GM19240 (cell line): Measurements from ENCODE around the gene ZIK1.

Source experiments
- DNase-seq: peaks from one replicate; pipeline ENCODE4 v3.0.0; 2011; ENCODE audit warnings: low spot score; ENCODE audit not compliant: insufficient read length

Gene ZIK1

DNA sequence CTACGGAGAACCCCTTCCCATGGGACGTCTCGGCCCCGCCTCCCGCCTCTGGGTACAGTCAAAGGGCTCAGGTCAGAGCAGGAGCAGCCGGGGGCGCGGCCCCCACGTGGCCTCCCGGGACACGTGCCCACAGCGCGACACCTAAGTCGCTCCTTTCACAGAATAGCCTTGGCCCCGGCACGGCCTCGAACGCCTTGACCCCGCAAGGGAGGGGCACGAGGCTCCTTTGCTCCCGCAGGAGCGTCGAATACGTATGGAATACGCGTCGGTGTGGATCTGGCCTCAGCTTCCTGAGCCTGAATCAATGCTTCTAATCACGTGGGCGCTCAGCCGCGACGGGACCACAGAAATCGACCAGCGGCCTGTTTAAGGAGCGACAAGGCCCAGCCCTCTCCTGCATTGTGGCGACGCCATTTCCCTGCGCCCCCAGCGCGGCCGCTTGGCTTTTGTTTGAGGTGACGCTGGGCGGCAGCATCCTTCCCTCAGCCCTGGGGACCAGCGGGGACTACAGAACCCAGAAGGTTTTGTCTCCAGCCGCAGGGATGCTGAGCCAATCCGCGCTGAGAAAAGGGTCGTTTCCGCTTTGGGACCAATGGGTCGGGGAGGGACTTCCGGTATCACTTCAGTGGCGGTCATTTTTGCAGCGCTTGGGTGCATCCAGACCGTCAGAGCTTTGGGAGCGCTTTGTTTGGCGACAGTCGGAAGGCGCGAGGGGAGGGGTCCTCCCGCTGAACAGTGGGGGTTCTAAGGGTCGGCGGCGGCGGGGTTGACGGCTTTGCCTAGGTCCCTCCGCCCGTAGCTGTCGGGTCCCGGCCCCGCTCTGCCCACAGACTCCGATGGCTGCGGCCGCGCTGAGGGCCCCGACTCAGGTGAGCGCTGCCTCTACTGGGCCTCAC lies at the start of gene ZIK1:
Gene ZIK1 (plus strand): TSS at position 625 of the 896 bp plus-strand sequence. CDS start 212 bp downstream, at position 837.
- DNase-seq, result peak; percentile 72

DNA sequence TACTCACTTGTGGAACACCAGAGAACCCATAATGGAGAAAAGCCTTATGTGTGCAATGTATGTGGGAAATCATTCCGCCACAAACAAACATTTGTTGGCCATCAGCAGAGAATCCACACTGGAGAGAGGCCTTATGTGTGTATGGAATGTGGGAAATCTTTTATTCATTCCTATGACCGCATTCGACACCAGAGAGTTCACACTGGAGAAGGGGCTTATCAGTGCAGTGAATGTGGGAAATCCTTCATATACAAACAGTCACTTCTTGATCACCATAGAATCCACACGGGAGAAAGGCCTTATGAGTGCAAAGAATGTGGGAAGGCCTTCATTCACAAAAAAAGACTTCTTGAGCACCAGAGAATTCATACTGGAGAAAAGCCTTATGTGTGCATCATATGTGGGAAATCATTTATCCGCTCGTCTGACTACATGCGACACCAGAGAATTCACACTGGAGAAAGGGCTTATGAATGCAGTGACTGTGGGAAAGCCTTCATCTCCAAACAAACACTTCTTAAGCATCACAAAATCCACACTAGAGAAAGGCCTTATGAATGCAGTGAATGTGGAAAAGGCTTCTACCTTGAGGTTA lies 45.9 kb upstream of the ZIK1 start:
- DNase-seq, result no peak

DNA sequence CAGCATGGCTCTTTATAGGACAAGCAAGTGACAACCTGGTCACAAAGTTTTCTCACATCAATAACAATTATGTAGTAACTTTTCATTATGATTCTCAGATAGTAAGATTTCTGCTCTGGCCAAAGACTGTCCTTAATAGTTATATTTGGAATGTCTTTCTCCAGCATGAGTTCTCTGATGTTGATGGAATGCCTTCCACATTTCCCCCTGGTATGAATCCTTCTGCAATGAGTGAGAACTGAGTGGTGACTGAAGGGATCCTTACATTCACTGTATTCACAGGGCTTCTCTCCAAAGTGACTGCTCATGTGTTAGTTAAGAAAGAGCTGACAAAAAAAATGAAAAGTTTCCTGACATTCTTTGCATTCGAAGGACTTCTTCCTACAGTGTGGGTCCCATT lies 37.4 kb upstream of the ZIK1 start:
- no peak for DNase-seq

DNA sequence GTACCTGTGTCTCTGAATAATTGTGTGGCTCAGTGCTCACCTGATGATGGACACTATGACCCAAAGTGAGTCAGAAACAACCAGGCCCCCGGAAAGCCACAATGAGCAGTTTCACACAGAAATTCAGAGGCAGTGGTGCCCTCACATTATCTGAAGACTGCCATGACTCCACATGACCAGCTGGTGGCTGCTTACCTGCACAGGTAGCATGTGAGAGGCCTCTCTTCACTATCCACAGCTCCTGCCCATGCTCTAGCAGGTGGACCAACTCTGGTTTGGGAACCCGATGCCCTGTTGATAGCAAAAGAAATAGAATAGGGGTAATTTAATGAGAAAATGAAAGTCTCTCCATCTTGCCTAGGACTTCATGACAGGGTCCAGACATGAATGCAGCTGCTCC lies 31.5 kb upstream of the ZIK1 start:
- no peak for DNase-seq

DNA sequence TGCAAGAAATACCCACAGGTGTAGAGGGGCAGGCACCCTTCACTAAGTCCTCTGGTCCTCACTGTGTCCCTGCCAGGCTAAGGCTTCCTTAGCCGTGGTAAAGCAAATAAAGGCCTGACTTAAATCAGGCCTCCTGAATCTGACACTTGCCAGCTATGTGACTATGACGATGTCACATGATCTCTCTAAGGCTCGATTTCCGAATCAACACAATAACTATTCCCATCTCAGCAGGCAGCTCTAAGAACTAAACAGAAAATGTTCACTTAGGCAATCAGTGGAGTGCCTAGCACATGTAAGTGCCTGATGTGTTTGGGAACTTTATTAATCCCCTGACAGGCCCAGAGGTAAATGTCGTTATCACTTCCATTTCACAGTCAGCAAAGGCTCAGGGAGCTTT lies 26.3 kb upstream of the ZIK1 start:
- DNase-seq, result no peak

DNA sequence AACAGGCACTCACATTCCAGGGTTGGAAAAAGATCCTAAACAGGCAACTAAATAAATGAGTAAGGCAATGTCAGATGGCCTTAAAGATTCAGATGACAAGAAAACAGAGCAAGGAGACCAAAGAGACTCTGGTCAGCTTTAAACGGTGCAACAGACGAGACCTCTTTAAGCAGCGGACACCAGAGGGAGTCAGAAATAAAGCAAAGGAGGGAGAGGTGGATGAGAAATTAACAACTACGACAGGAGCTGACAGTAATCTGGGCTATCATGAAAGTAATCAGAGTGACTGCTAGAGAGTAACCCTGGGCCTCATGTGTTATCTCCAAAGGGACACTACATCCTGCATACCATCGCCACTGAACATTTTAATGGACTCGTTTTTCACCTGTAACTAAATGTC lies 25.4 kb upstream of the ZIK1 start:
- no peak for DNase-seq

DNA sequence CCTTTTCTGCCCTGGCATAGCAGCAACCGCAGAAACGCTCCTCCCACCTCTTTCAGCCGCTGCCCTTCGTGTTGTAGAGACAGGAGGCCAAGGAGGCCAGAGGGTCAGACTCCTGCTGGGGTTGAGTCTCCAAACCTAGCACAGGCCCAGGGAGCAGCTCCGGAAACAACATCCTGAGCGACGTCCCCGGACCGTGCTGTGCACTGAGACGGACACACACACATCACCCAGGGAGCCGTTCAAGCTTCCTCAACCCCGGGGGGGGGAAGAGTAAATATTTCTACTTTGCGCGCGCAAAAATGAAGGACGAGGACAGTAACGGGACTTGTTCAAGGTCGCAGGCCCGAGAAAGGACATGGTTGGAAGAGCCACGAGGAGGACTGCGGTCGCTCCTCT lies 24.9 kb upstream of the ZIK1 start:
- DNase-seq, result peak; percentile 11

DNA sequence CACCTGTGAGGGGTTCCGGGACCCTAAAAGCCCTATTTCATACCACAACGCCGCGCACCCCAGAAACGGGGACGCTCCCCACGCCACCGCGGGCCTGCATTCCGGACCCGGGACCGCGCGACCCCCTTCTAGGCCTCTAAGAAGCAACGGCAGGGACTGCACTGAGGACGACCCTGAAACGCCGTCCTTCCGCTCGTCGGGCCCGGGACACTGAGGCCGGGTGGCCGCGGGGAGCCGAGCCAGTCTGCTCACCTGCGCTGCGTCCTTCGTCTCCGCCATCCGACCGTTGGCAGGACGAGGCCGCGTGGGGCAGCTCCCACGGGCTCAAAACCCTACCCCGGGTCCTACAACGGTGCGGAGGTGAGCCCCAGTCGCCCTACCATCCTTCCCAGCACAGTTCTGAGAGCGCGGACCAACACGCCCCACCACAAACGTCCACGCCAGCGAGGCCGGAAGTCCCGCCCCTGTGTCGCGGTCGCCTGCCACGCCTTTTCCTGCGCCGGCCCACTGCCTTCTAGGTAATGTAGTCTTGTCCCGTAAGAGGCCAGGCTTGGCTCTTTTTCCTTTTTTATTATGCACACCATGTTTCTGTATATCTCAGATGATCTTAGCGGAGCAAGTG lies 24.4 kb upstream of the ZIK1 start, which contains the start of gene ZNF550:
Gene ZNF550 (minus strand): TSS at position 460 of the 622 bp plus-strand sequence. CDS start 181 bp downstream, at position 279.
- peak; percentile 56 for DNase-seq

DNA sequence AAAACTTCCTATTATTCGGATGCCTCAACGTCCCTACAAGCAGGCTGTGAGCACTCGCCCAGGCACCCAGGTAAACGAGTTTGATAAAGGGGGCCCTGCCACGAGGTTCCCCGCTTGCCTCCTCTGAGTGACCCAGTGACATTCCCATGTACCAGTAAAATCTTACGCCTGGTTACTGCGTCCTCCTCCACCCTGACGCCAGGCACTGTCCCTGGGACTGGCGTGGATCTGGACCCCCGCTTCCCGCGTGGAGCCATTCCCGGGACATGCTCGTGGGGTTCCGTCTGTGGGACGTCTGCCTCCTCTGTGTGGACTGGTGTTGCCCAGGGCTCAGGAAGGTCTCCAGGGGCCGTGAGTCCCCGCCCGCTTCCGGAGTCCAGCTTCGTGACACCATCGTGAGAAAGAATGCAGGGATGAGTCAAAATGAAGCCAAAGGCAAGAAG lies 23.9 kb upstream of the ZIK1 start:
- no peak for DNase-seq

DNA sequence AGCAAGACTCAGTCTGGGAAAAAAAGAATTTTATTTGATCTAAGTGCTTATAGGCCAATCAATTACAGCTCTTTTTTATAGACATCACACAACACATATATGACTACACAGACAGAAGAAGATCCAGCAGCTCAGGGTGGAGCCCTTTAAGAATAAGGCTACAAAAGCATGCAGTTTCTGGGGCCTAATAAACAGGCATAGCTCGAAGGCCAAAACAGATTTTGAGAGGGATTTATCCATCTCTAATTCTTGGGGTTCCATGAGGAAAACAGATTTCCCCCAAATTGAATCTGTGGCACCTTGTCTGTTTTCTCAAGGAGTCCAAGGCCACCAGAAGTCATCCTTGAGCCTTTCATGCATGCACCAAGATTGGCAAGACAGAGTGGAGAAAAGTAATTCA lies 20.4 kb upstream of the ZIK1 start:
- no peak for DNase-seq

DNA sequence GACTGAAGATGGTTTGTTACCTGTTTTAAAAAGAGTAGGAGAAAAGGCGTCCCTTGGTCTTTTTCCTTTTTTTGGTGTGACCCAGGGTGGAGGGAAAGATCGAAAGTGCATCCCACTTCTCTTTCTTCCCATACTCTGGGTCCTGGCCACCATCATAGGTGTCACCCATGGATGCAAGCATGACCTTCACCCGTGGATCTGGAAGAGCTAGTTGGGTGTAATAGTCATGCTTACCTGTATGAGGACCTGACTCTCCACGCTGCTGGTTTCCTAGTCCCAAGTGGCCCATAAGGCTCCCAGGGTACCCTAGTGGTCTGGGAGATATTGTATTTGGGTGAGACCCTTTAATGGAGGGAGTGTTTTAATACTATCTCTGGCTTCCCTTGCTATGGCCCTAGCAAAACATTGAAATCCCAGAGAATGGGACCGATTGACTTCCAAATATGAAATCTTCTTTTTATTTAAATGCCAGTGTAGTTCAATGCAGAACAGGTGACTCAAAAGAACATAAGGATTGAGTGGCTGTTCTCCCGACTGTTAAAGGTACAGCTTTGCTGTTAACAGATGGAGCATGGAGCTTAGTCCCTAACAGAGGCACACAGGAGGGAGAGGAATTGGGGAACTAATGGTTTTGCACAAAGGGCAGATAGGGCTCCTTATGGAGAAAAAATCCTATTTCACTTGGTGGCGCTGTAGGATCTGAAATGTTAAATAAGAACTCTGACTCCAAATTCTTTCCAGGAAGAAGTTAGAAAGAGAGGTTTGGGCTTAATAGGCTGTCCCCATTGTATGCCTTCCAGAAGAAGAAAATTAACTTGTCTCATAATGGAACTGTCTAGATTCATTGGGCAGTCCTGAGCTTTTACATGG lies 17.3 kb upstream of the ZIK1 start:
- no peak for DNase-seq

DNA sequence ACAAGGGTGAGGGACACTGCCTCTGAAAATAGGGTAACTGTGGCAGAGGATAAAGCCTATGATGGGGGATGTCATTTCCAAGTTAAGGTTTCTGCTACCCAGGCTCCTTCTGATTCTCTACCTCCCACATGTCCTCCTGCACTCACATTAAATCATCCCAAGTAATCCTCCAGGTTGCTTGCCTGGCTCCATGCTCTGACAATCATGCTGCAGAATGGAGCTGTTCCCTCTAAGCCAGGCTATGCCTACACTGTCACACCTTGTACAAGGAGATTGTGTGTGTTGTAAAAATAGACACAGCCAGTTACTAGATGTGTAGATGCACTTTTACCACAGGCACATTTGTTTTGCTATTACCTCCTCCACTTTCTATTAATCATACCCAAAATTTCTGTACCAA lies 13.2 kb upstream of the ZIK1 start:
- DNase-seq, result no peak

DNA sequence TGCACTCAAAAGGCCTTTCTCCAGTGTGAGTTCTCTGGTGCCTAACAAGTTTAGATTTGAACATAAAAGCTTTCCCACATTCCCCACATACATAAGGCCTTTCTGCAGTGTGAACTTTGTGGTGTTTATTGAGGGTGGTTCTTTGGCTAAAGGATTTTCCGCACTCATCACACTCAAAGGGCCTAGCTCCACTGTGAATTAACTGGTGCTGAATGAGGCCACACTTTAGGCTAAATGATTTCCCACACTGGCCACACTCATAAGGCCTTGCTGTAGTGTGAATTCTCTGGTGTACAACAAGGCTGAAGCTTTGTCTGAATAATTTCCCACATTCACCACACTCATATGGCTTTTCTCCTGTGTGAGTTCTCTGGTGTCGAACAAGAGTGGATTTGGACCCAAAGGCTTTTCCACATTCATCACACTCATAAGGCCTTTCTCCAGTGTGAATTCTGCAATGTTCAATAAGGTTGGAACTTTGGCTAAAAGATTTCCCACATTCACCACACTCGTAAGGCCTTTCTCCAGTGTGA lies 11.5 kb upstream of the ZIK1 start:
- DNase-seq, result no peak

DNA sequence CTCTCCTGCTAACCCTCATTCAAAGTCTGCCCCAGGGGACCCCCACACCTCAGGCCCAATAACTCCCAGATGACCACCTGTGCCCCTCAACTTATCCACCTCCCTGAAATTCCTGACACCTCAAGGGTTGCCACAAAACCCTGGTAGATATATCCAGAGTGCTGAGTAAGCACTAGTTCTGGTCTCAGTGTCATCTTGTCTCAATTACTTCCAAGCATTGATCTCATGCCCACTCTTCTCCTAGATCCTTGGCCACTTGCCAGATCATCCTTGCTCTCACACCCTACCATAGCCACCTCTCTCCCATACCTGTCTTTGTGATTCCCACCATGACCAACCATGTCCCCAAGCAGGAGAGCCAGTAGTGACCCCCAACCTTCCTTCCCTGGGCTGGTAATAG lies 7.3 kb upstream of the ZIK1 start:
- DNase-seq, result no peak

DNA sequence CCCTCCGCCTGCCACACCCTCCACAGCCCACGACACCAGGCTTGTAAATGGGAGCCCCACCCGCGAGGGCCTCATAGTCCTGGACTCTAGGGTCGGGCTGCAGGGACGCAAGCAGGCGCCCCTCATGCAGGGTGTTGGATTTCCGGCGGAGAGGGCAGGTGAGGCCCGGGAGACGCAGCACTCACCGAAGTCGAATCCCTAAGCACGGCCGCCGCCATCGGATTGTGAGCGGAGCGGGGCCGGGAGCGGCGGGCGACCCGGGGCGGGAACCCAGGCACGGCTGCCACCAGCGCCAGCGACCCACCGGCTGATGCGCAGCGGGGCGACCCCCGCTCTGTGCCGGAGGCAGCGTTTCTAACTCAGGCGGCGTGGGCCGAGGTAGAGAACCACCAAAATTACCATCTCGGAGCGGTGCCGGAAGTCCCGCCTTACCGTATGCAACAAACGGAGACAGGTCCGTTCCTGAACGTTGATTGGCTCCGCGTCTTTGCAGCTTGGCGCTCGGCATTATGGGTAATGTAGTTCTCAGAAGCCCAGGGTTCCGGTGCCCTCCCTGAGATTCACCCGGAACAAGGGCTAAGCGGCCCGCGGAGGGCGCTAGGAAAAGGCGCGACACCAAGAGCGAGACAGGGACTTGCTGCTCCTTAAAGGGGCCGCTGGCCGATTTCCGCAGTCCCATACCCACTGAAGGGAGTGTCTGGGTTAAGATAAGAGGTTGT lies 5.3 kb upstream of the ZIK1 start, which contains the start of gene ZNF416:
Gene ZNF416 (minus strand): TSS at position 425 of the 719 bp plus-strand sequence. CDS start 207 bp downstream, at position 218.
- peak; percentile 95 for DNase-seq

DNA sequence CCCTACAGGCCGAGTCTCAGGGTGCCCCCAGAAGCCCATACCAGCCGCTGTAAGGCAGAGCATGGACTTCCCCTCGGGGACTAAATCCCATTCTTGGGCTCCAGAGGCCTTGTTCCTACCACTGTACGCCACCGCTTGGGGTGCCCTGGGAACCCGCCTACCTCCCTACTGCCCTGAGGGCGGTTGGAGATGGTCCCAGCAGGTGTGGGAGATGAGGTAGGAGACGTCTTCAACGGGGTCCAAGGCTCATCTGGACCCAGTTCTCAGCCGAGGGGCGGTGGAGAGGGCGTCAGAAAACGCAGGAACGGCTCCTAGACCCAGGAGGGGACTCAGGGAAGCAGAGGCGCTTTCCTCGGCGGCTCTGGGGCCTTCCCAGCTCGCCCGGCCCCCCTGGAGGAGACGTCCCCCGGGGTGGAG lies 833 bp upstream of the ZIK1 start:
- DNase-seq, result no peak

DNA sequence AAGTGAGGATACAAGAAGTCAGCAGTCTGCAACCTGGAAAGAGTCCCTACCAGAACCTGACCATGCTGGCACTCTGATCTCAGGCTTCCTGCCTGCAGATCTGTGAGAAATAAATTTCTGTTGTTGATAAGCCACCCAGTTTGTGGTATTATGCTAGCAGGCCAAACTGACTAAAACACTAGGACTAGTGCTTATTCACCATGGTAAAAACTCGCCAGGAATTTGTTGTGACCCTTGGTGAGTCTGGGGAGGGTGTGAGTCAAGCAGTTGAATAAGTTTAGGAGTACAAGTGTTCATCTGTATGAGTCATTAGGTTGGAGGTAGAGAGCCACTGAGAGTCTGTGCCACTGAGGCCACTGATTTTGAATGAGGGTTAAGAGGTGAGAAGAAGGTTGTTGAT lies 3.6 kb downstream of the ZIK1 start:
- no peak for DNase-seq

DNA sequence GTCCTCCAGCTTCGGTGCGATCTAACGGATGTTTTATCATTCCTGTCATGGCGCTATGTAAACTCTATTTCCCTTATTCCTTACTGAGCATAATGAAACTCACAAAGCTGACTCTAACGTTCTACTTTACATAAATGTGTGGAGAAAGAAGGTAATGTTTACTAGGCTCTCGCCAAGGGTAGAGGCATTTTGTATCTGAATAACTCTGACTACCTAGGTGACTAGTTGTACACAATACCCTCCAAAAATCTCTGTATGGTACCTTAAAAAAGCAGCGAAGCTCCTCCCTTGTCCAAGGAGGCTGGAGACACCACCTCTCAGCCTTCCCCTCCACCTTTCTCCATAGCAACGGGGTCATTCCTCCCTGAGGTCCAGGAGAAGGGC lies 15.4 kb downstream of the ZIK1 start:
- DNase-seq, result no peak

DNA sequence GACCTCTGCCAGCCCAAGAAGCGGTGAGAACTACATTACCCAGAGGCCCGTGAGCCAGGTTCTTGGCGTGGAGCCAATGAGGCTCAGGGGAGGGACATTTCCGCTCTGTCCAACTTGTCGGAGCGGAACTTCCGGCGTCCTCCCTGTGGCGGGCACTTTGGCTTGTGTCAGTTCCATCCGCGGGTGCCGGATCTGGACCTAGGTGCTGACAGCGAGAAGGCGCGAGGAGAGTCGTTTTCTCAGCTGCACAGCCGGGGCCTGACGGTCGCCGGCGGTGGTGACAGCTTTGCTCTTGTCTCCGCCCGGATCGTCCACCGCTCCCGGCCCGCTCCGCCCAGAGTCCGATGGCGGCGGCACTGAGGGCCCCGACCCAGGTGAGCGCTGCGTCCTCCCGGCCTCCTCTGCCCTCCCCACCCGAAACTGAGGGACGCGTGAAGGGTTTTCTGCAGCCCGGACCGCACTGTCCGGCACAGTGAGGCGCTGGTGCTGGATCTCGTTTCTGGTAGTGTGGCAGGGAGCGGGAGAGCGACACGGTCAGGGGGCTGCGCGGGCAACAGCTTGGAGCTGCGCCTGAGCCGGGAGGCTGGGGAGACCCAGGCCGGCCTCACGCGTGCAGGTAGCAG lies 15.9 kb downstream of the ZIK1 start, which contains the start of gene ZNF530:
Gene ZNF530 (plus strand): TSS at position 125 of the 623 bp plus-strand sequence. CDS start 4,461 bp downstream, outside the sequence.
- peak; percentile 83 for DNase-seq

DNA sequence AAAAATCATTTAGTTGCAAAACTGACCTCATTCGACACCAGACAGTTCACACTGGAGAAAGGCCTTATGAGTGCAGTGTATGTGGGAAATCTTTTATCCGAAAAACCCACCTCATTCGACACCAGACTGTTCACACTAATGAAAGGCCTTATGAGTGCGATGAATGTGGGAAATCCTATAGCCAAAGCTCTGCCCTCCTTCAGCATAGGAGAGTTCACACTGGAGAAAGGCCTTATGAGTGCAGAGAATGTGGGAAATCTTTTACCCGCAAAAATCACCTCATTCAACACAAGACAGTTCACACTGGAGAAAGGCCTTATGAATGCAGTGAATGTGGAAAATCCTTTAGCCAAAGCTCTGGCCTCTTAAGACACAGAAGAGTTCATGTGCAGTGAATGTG lies 23.0 kb downstream of the ZIK1 start:
- DNase-seq, result no peak
